ENCODE measurements around the gene RAMP1. TPM values are rescaled to one million over a fixed set of nuclear protein-coding genes. Genes with fewer than 3 reads are reported as not detected.

RAMP1 gene
- total RNA-seq, 1 experiment from 2014 or later = 0.63 TPM

- H3K23ac ChIP-seq (ENCODE audit: insufficient read length, low read depth, low read length) = no peak overlapping the region
- H2AK5ac ChIP-seq (ENCODE audit: insufficient read length, low read length) = no peak overlapping the region
- no peak overlapping the region for H3K4me2 ChIP-seq (ENCODE audit: insufficient read depth, insufficient read length, low read length)
- Mint-ChIP-seq H3K27me3 (ENCODE audit: low read depth) (peaks cover 2% of the 10 kb centered on the region; the same call in 1 of the 2 replicates), H3K36me3 (ENCODE audit: insufficient read depth in 1 of 3, low read depth in 3 of 3) (peaks cover 1 to 7% (median 7%) of the 10 kb centered on the region in 3 experiments; a peak in 5 of 7 replicates), H3K4me1 (no peaks in the 10 kb centered on the region), H3K4me3 (no peak overlapping the region), H3K27ac (no peak overlapping the region), H3K9me3 (peaks cover 16 to 22% of the 10 kb centered on the region in 2 experiments)
- TF ChIP-seq CTCF (conservative IDR thresholded peaks at IDR 0.05) = no peak
- no peak overlapping the region for H3K9ac ChIP-seq (ENCODE audit: extremely low read depth, insufficient read length, low read length)
- no peak overlapping the region for H4K8ac ChIP-seq (replicated peaks; ENCODE audit: insufficient read length, low read depth, low read length)
- no peak overlapping the region for H3K18ac ChIP-seq (ENCODE audit: insufficient read length, low read depth, low read length)
- H2AFZ ChIP-seq (ENCODE audit: low read length) = no peak overlapping the region
- no peak for DNase-seq
- H4K5ac ChIP-seq (ENCODE audit: insufficient read length, low read depth, low read length) = no peak overlapping the region
- no peak overlapping the region for H2BK15ac ChIP-seq (ENCODE audit: low read depth, low read length)
- no peak overlapping the region for H2BK5ac ChIP-seq (ENCODE audit: insufficient read length, low read length)
- H3K4me1 ChIP-seq (ENCODE audit: insufficient read depth, low read length) = no peaks in the 10 kb centered on the region
- H3K79me2 ChIP-seq (ENCODE audit: insufficient read depth, low read length) = no peaks in the 10 kb centered on the region
- no peak overlapping the region for H3T11ph ChIP-seq (ENCODE audit: low read length)
- H3K23me2 ChIP-seq (ENCODE audit: insufficient read length, low read depth, low read length, poor library complexity, severe bottlenecking) = no peaks in the 10 kb centered on the region
- no peak overlapping the region for H3K27ac ChIP-seq (ENCODE audit: insufficient read length, low read depth, low read length)
- no CpG with 5 or more reads among the region's 1 CpG for WGBS (ENCODE audit: extremely low coverage, insufficient read length, low lambda C conversion rate)
- H4K91ac ChIP-seq (ENCODE audit: insufficient read length, low read depth, low read length) = no peak overlapping the region
- H2BK12ac ChIP-seq (ENCODE audit: insufficient read length, low read depth, low read length) = no peak overlapping the region
- no peak overlapping the region for H3K14ac ChIP-seq (ENCODE audit: insufficient read depth, low read length)
- no peaks in the 10 kb centered on the region for H4K20me1 ChIP-seq (ENCODE audit: control insufficient read depth, insufficient read depth, insufficient read length)
- H3K79me1 ChIP-seq (ENCODE audit: insufficient read depth, low read depth, low read length, poor library complexity, severe bottlenecking) = no peaks in the 10 kb centered on the region
- H2BK20ac ChIP-seq (ENCODE audit: low read depth, low read length, poor library complexity, severe bottlenecking) = no peak overlapping the region
- H3K27me3 ChIP-seq (ENCODE audit: insufficient read depth, low read length) = no peaks in the 10 kb centered on the region
- H2BK120ac ChIP-seq (ENCODE audit: low read depth, low read length, poor library complexity, severe bottlenecking) = no peak overlapping the region
- no peak overlapping the region for H3K4ac ChIP-seq (ENCODE audit: low read depth, low read length)
- H3K9me3 ChIP-seq (ENCODE audit: control insufficient read depth, low read depth, low read length) = no peaks in the 10 kb centered on the region
- H3K56ac ChIP-seq (ENCODE audit: insufficient read length, low read depth, low read length) = no peak overlapping the region
These were observed 47.7 kb downstream of the RAMP1 start for GRCh38 chr2:237907144-237907543.

All from H9 (cell line).